Measurements from ENCODE around the gene IYD. TPM values are rescaled to one million over a fixed set of nuclear protein-coding genes. Genes with fewer than 3 reads are reported as not detected.

IYD gene
- total RNA-seq, 1 donor from 2014 or later = 1.2 TPM

- no peaks in the 10 kb centered on the region for H3K36me3 ChIP-seq
- H3K27ac ChIP-seq = no peak overlapping the region
- DNase-seq (no peak), ATAC-seq (no peak)
- H3K4me3 ChIP-seq = no peak overlapping the region
- H3K9me3 ChIP-seq = no peaks in the 10 kb centered on the region
- no peak for TF ChIP-seq CTCF (IDR thresholded peaks at IDR 0.05)
- intact Hi-C loops (cut with DNase I) = no loop called here
- H3K4me1 ChIP-seq = no peaks in the 10 kb centered on the region
- H3K27me3 ChIP-seq = no peaks in the 10 kb centered on the region
Observed at GRCh38 chr6:150363733-150364132, 5.1 kb upstream of the IYD start.

GRCh38 chr6:150366118-150366778, 2.6 kb upstream of the IYD start:
- H3K4me3 ChIP-seq = no peak overlapping the region
- no peaks in the 10 kb centered on the region for H3K27me3 ChIP-seq
- no peak overlapping the region for H3K27ac ChIP-seq
- no peaks in the 10 kb centered on the region for H3K36me3 ChIP-seq
- no peak for DNase-seq
- intact Hi-C loops (cut with DNase I) = no loop called here
- H3K9me3 ChIP-seq = no peaks in the 10 kb centered on the region
- ATAC-seq = no peak
- H3K4me1 ChIP-seq = no peaks in the 10 kb centered on the region
- no peak for TF ChIP-seq CTCF (IDR thresholded peaks at IDR 0.05)

DNA sequence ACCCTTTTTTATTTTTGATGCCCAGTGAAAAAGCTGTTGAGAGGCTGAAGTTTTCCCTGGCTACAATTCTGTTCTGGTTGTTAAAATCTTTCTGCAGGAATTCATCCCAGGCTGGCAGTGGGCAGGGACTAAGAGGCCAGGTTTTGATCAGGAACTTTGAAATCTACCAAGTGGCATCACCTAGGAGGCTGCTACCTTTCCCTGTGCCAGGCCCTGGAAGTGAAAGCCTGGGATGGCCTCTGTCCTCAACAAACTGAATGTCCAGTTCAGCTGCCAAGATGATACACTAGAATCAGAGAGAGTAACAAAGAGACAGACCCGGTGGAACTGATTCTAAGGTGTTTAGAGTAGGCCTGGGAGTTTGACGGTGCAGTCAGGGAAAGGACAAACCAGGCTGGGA, 596 bp downstream of the IYD start:
- Histone ChIP-seq H3K4me3 (no peak overlapping the region), H3K9me3 (no peaks in the 10 kb centered on the region), H3K27ac (no peak overlapping the region), H3K4me1 (no peaks in the 10 kb centered on the region), H3K36me3 (no peaks in the 10 kb centered on the region), H3K27me3 (no peaks in the 10 kb centered on the region)
- intact Hi-C loops (cut with DNase I) = no loop called here
- ATAC-seq (no peak), DNase-seq (no peak)
- no peak for TF ChIP-seq CTCF (IDR thresholded peaks at IDR 0.05)

GRCh38 chr6:150370112-150370511, 1.3 kb downstream of the IYD start:
- no peak for ATAC-seq
- intact Hi-C loops (cut with DNase I) = no loop called here
- no peaks in the 10 kb centered on the region for H3K36me3 ChIP-seq
- H3K9me3 ChIP-seq = no peaks in the 10 kb centered on the region
- no peaks in the 10 kb centered on the region for H3K4me1 ChIP-seq
- H3K27ac ChIP-seq = no peak overlapping the region
- no peak for DNase-seq
- H3K4me3 ChIP-seq = no peak overlapping the region
- no peak for TF ChIP-seq CTCF (IDR thresholded peaks at IDR 0.05)
- H3K27me3 ChIP-seq = no peaks in the 10 kb centered on the region

- no peak for TF ChIP-seq CTCF (IDR thresholded peaks at IDR 0.05)
- H3K27ac ChIP-seq = no peak overlapping the region
- no peak for ATAC-seq
Observed at GRCh38 chr6:150371356-150371755, 2.5 kb downstream of the IYD start.

DNA sequence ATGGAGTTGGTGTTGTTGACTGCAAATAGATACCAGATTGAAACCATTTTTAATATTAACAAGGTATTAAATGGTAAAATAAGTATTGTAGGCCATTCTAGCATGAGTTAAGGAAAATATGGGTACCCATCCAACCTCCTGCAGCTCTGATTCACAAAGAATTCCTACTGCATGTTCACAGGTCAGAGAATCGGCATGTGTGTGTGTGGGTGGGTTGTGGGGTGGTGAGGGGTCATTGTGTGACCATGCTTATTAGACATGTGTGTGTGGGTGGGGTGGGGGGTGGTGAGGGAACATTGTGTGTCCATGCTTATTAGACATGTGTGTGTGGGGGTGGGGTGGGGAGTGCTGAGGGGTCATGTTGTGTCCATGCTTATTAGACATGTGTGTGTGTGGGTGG, 3.2 kb downstream of the IYD start:
- no peak overlapping the region for H3K27ac ChIP-seq
- no peak for TF ChIP-seq CTCF (IDR thresholded peaks at IDR 0.05)
- peaks cover 2% of the 10 kb centered on the region for H3K4me1 ChIP-seq
- H3K4me3 ChIP-seq = no peak overlapping the region
- no peak for DNase-seq
- no peaks in the 10 kb centered on the region for H3K9me3 ChIP-seq
- no peaks in the 10 kb centered on the region for H3K27me3 ChIP-seq
- intact Hi-C loops (cut with DNase I) = no loop called here
- no peak for ATAC-seq
- H3K36me3 ChIP-seq = no peaks in the 10 kb centered on the region

More at GRCh38 chr6:150371356-150371755, 2.5 kb downstream of the IYD start:
- intact Hi-C loops (cut with DNase I) = no loop called here
- Histone ChIP-seq H3K27me3 (no peaks in the 10 kb centered on the region), H3K9me3 (no peaks in the 10 kb centered on the region), H3K4me3 (no peak overlapping the region), H3K36me3 (no peaks in the 10 kb centered on the region), H3K4me1 (no peaks in the 10 kb centered on the region)
- no peak for DNase-seq
